ENCODE results near the gene KIRREL2. TPM values are rescaled to one million over a fixed set of nuclear protein-coding genes. Genes with fewer than 3 reads are reported as not detected.
"Not testable (repeated sequence)": the region's sequence is repeated elsewhere in the genome, so short reads cannot be mapped to it uniquely, and the experiment has no call there.

The KIRREL2 gene
- total and polyA plus RNA-seq, 4 donors: 1.1 to 3.5 (median 2.4) TPM

DNA sequence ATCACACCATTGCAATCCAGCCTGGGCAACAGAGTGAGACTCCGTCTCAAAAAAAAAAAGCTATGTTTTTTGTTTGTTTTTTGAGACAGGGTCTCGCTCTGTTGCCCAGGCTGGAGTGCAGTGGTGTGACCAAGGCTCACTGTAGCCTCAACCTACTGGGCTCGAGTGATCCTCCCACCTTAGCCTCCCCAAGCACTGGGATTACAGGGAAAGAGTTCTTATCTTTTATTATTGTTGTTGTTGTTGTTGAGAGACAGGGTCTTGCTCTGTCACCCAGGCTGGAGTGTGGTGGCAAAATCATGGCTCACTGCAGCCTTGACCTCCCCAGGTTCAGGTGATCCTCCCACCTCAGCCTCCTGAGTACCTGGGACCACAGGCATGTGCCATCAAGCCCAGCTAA is 35.1 kb downstream of the KIRREL2 start:
- H3K27me3 ChIP-seq (ENCODE audit: control insufficient read depth, insufficient read depth, low read length): not testable (repeated sequence)

GRCh38 chr19:35894342-35894741 is 37.6 kb downstream of the KIRREL2 start:
- Histone ChIP-seq H3K27me3 (ENCODE audit: control insufficient read depth, insufficient read depth, low read length) (no peaks in the 10 kb centered on the region), H3K27ac (ENCODE audit: low read depth, low read length) (no peak overlapping the region), H3K9me3 (ENCODE audit: control insufficient read depth, insufficient read depth, low read length) (no peaks in the 10 kb centered on the region), H3K4me3 (ENCODE audit: low read depth, low read length) (no peak overlapping the region), H3K4me1 (ENCODE audit: control insufficient read depth, insufficient read depth, low read length) (peaks cover 22% of the 10 kb centered on the region), H3K36me3 (ENCODE audit: control insufficient read depth, insufficient read depth, low read length) (peaks cover 53% of the 10 kb centered on the region)
- DNase-seq (ENCODE audit: low read depth in 4 of 6, low spot score in 6 of 6): no peak
- WGBS (ENCODE audit: insufficient coverage): 100% methylated on average over 2 of the region's 2 CpGs

More for the DNA sequence above, 35.1 kb downstream of the KIRREL2 start:
- H3K9me3 ChIP-seq (ENCODE audit: control insufficient read depth, insufficient read depth, low read length); DNase-seq (ENCODE audit: low read depth in 4 of 6, low spot score in 6 of 6); H3K27ac ChIP-seq (ENCODE audit: low read depth, low read length); H3K4me1 ChIP-seq (ENCODE audit: control insufficient read depth, insufficient read depth, low read length); H3K4me3 ChIP-seq (ENCODE audit: low read depth, low read length): not testable (repeated sequence)
- no CpG with 5 or more reads among the region's 3 CpGs for WGBS (ENCODE audit: insufficient coverage)
- H3K36me3 ChIP-seq (ENCODE audit: control insufficient read depth, insufficient read depth, low read length): peaks cover 65% of the 10 kb centered on the region

- H3K36me3 ChIP-seq (ENCODE audit: control insufficient read depth, insufficient read depth, low read length): peaks cover 40% of the 10 kb centered on the region
- no peaks in the 10 kb centered on the region for H3K27me3 ChIP-seq (ENCODE audit: control insufficient read depth, insufficient read depth, low read length)
- WGBS (ENCODE audit: insufficient coverage): 89% methylated on average over 20 of the region's 21 CpGs
- no peak overlapping the region for H3K27ac ChIP-seq (ENCODE audit: low read depth, low read length)
- DNase-seq (ENCODE audit: low read depth in 4 of 6, low spot score in 6 of 6): no peak
- peaks cover 27% of the 10 kb centered on the region for H3K4me1 ChIP-seq (ENCODE audit: control insufficient read depth, insufficient read depth, low read length)
- no peak overlapping the region for H3K4me3 ChIP-seq (ENCODE audit: low read depth, low read length)
- no peaks in the 10 kb centered on the region for H3K9me3 ChIP-seq (ENCODE audit: control insufficient read depth, insufficient read depth, low read length)
Observed at GRCh38 chr19:35895911-35896642, 39.4 kb downstream of the KIRREL2 start.

DNA sequence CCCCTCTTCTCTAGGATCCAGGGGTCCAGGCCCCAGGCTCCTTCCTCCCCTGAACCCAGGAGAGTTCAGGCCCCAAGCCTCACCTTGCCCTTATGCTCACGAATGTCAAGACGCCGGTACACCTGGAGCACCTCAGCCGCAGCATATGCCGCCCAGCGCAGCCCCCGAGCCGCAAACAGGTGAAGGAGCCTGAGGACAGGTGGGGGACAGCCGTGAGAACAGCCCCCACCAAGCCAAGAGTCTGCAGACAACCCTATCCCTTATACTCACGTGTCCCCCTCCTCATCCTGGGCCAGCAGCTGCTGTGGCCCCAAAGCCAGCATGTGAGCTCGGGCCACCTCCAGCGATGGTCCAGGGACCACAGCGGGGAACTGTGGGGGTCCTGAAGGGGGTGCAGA is 39.9 kb downstream of the KIRREL2 start:
- WGBS (ENCODE audit: insufficient coverage): 97% methylated on average over 9 of the region's 13 CpGs
- H3K36me3 ChIP-seq (ENCODE audit: control insufficient read depth, insufficient read depth, low read length): peaks cover 40% of the 10 kb centered on the region
- H3K4me1 ChIP-seq (ENCODE audit: control insufficient read depth, insufficient read depth, low read length): peaks cover 27% of the 10 kb centered on the region
- no peak overlapping the region for H3K27ac ChIP-seq (ENCODE audit: low read depth, low read length)
- no peak for DNase-seq (ENCODE audit: low read depth in 4 of 6, low spot score in 6 of 6)
- no peaks in the 10 kb centered on the region for H3K9me3 ChIP-seq (ENCODE audit: control insufficient read depth, insufficient read depth, low read length)
- H3K27me3 ChIP-seq (ENCODE audit: control insufficient read depth, insufficient read depth, low read length): no peaks in the 10 kb centered on the region
- no peak overlapping the region for H3K4me3 ChIP-seq (ENCODE audit: low read depth, low read length)

GRCh38 chr19:35897706-35898451 is 41.2 kb downstream of the KIRREL2 start:
- 96% methylated on average over 12 of the region's 13 CpGs for WGBS (ENCODE audit: insufficient coverage)
- no peak overlapping the region for H3K27ac ChIP-seq (ENCODE audit: low read depth, low read length)

DNA sequence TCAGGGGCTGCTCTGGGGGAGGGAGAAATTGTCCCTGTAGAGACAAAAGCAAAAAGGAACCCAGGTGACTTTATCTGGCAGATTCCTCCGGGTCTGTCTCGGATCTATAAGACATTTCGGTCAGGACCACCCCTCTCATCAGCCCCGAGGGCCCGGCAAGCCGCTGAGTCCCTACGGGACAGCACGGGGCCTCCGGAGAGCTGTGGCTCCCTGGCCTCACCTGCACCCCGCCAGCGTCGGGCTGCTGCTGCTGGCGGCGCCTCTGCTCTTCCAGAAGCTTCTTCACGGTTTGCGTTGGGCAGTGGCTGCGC is 41.7 kb downstream of the KIRREL2 start:
- Histone ChIP-seq H3K27me3 (ENCODE audit: control insufficient read depth, insufficient read depth, low read length) (peaks cover 2% of the 10 kb centered on the region), H3K36me3 (ENCODE audit: control insufficient read depth, insufficient read depth, low read length) (peaks cover 34% of the 10 kb centered on the region), H3K4me3 (ENCODE audit: low read depth, low read length) (peak overlapping the region; percentile 71), H3K27ac (ENCODE audit: low read depth, low read length) (no peak overlapping the region), H3K4me1 (ENCODE audit: control insufficient read depth, insufficient read depth, low read length) (peaks cover 37% of the 10 kb centered on the region), H3K9me3 (ENCODE audit: control insufficient read depth, insufficient read depth, low read length) (no peaks in the 10 kb centered on the region)
- no peak for DNase-seq (ENCODE audit: low read depth in 4 of 6, low spot score in 6 of 6)
- 17% methylated on average over 17 of the region's 17 CpGs for WGBS (ENCODE audit: insufficient coverage)

More at GRCh38 chr19:35897706-35898451, 41.2 kb downstream of the KIRREL2 start:
- Histone ChIP-seq H3K4me1 (ENCODE audit: control insufficient read depth, insufficient read depth, low read length) (peaks cover 32% of the 10 kb centered on the region), H3K4me3 (ENCODE audit: low read depth, low read length) (peak overlapping the region; percentile 71), H3K9me3 (ENCODE audit: control insufficient read depth, insufficient read depth, low read length) (no peaks in the 10 kb centered on the region), H3K36me3 (ENCODE audit: control insufficient read depth, insufficient read depth, low read length) (peaks cover 37% of the 10 kb centered on the region), H3K27me3 (ENCODE audit: control insufficient read depth, insufficient read depth, low read length) (peaks cover 2% of the 10 kb centered on the region)
- DNase-seq (ENCODE audit: low read depth in 4 of 6, low spot score in 6 of 6): no peak

- peak; percentile 68 to 96 (median 82) for DNase-seq (ENCODE audit: low read depth in 4 of 6, low spot score in 6 of 6)
- Histone ChIP-seq H3K4me1 (ENCODE audit: control insufficient read depth, insufficient read depth, low read length) (peaks cover 43% of the 10 kb centered on the region), H3K27ac (ENCODE audit: low read depth, low read length) (peak overlapping the region; percentile 88)
Observed at GRCh38 chr19:35899547-35900214, 43.0 kb downstream of the KIRREL2 start.

DNA sequence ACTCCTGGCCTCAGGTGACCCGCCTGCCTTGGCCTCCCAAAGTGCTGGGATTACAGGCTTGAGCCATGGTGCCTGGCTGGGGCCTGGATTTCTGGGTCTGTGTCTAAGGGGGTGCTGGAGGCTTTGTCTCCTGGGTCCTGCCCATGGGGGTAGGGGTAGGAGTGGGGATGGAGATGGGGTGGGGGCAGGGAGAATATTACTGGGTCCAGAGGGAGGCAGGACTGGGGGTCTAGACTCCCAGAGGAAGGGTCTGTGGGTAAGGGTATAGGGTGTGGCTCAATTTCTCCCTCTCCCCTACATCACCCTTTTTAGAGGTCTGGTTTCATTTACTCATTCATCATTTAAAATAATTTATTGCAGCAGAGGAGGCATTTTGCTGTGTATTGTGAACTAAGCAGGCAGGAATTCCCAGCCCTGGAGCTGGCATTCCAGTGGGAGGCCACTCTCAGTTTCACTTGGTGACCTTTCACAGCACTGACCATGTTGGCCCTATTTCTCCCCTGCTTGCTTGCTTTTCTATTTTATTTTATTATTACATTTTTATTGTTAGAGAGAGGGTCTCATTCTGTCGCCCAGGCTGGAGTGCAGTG is 44.4 kb downstream of the KIRREL2 start:
- no peak for DNase-seq (ENCODE audit: low read depth in 4 of 6, low spot score in 6 of 6)
- H3K4me1 ChIP-seq (ENCODE audit: control insufficient read depth, insufficient read depth, low read length): peaks cover 43% of the 10 kb centered on the region
- H3K4me3 ChIP-seq (ENCODE audit: low read depth, low read length): peak overlapping the region; percentile 71
- H3K27me3 ChIP-seq (ENCODE audit: control insufficient read depth, insufficient read depth, low read length): peaks cover 4% of the 10 kb centered on the region
- H3K36me3 ChIP-seq (ENCODE audit: control insufficient read depth, insufficient read depth, low read length): peaks cover 17% of the 10 kb centered on the region
- peak overlapping the region; percentile 88 for H3K27ac ChIP-seq (ENCODE audit: low read depth, low read length)
- 63% methylated on average over 1 of the region's 2 CpGs for WGBS (ENCODE audit: insufficient coverage)
- no peaks in the 10 kb centered on the region for H3K9me3 ChIP-seq (ENCODE audit: control insufficient read depth, insufficient read depth, low read length)

More at GRCh38 chr19:35899547-35900214, 43.0 kb downstream of the KIRREL2 start:
- peaks cover 26% of the 10 kb centered on the region for H3K36me3 ChIP-seq (ENCODE audit: control insufficient read depth, insufficient read depth, low read length)
- H3K9me3 ChIP-seq (ENCODE audit: control insufficient read depth, insufficient read depth, low read length): no peaks in the 10 kb centered on the region
- WGBS (ENCODE audit: insufficient coverage): 0% methylated on average over 25 of the region's 43 CpGs
- peaks cover 4% of the 10 kb centered on the region for H3K27me3 ChIP-seq (ENCODE audit: control insufficient read depth, insufficient read depth, low read length)
- H3K4me3 ChIP-seq (ENCODE audit: low read depth, low read length): peak overlapping the region; percentile 71

- no peak for DNase-seq (ENCODE audit: low read depth in 4 of 6, low spot score in 6 of 6)
- Histone ChIP-seq H3K27me3 (ENCODE audit: control insufficient read depth, insufficient read depth, low read length) (peaks cover 4% of the 10 kb centered on the region), H3K27ac (ENCODE audit: low read depth, low read length) (peak within 1 kb of the TSS; percentile 88), H3K4me1 (ENCODE audit: control insufficient read depth, insufficient read depth, low read length) (peaks cover 47% of the 10 kb centered on the region), H3K36me3 (ENCODE audit: control insufficient read depth, insufficient read depth, low read length) (peaks cover 8% of the 10 kb centered on the region), H3K9me3 (ENCODE audit: control insufficient read depth, insufficient read depth, low read length) (no peaks in the 10 kb centered on the region), H3K4me3 (ENCODE audit: low read depth, low read length) (no peak within 1 kb of the TSS)
- 44% methylated on average over 6 of the region's 6 CpGs for WGBS (ENCODE audit: insufficient coverage)
Observed at GRCh38 chr19:35901854-35902661, 45.3 kb downstream of the KIRREL2 start, which contains the start of gene HCST. TSS of gene HCST (plus strand) at chr19:35902529. CDS start at chr19:35902594, 65 bp downstream.
